Naive thymus-derived CD8-positive, alpha-beta T cell (primary cell): ENCODE data around the gene SBNO2. TPM values are rescaled to one million over a fixed set of nuclear protein-coding genes. Genes with fewer than 3 reads are reported as not detected.

Source experiments
- ATAC-seq, 2 donors: fragments of 150-1000 bp; cut with Tn5 transposase in 1 of 2; sonication (Bioruptor Pico), chemical (Tn5 transposase) in 1 of 2; 1 replicate in 1 of 2; 2 replicates in 1 of 2; pipeline ENCODE4 v1.10.0; 2021; ENCODE audit warnings: mild to moderate bottlenecking in 2 of 2, moderate library complexity in 2 of 2
- POLR2A ChIA-PET: fragments of 350-600 bp; sonication (Branson Sonifier 250); formaldehyde crosslinking; loops from one replicate; lab custom pipeline; 2021; ENCODE audit warnings: antibody characterized with exemption; lab: Charles Lee
- DNase-seq, 10 donors: peaks; one replicate each; pipeline versions ENCODE4 v3.0.0 to v3.0.0-alpha.2; 2020 to 2022
- H3K27ac Mint-ChIP-seq, 10 donors: one replicate each; pipeline ENCODE4 v1.8.0; 2020 to 2022; ENCODE audit warnings: mild to moderate bottlenecking in 10 of 10, mixed read lengths in 10 of 10, moderate library complexity in 4 of 10, inconsistent platforms in 1 of 10
- H3K27me3 Mint-ChIP-seq, 5 donors: one replicate each; pipeline ENCODE4 v1.8.0; 2021 to 2022; ENCODE audit warnings: mixed read lengths in 5 of 5
- H3K36me3 Mint-ChIP-seq, 3 donors: one replicate each; pipeline ENCODE4 v1.8.0; 2020 to 2022; ENCODE audit warnings: mixed read lengths in 3 of 3, mild to moderate bottlenecking in 2 of 3, inconsistent platforms in 1 of 3
- H3K4me1 Mint-ChIP-seq, 4 donors: one replicate each; pipeline ENCODE4 v1.8.0; 2021 to 2022; ENCODE audit warnings: mixed read lengths in 4 of 4
- H3K4me3 Mint-ChIP-seq, 10 donors: one replicate each; pipeline ENCODE4 v1.8.0; 2020 to 2022; ENCODE audit warnings: mild to moderate bottlenecking in 10 of 10, mixed read lengths in 10 of 10, moderate library complexity in 6 of 10, inconsistent platforms in 1 of 10
- H3K9me3 Mint-ChIP-seq, 9 donors: one replicate each; pipeline ENCODE4 v1.8.0; 2020 to 2022; ENCODE audit warnings: mixed read lengths in 9 of 9, mild to moderate bottlenecking in 3 of 9, inconsistent platforms in 1 of 9, moderate library complexity in 1 of 9
- polyA plus RNA-seq, 3 donors: library from polyadenylated mRNA; unstranded; fragments of 300-500 nt; fragmentation: Illumina TruSeq; gene quantifications; one replicate each; pipeline ENCODE4 v1.2.3, GENCODE V29; 2021
- total RNA-seq, 8 experiments: library from RNA in 2 of 8; stranded (reverse) in 2 of 8; gene quantifications; one replicate each; pipeline ENCODE4 v1.2.3 and lab custom pipeline; 2021 to 2026

SBNO2 gene
- total and polyA plus RNA-seq, 5 experiments from 2014 or later = 0.68 to 82.4 (median 2.3) TPM

DNA sequence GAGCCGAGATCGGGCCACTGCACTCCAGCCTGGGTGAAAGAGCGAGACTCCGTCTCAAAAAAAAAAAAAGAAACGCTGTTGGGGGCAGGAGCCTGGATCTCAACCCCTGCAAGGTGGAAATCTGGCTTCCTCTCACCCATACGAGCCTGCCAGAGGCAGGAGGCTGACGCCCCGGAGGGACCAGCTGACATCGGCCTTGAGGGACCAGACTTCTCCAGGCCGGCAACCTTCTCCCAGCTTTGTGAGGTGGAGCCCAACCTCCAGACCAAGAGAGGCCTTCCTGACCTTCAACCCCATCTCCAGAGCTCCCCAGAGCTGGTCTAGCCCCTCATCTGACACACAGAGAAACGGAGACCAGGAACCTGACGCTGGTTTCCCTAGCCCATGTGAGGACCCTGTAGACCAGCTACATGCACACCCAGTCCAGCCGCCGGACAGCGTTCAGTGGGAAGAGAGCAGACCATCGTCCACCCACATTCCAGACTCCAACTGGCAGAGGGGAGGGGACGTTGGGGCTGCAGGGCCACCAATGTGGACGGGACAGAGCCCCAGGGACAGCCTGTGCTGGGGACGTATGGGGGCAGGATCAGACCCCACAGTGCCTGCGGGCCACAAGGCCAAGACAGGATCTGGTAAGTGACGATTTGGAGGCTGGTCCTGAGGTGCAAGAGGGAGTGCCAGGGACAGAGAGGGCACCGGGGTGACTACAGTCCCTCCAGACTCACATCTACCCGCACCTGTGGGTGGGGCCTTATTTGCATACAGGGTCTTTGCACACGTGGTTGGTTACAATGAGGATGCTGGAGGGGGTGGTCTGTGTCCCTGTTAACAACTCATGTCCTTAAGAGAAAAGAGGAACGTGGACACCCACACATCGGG, 11.4 kb downstream of the SBNO2 start:
- peak overlapping the region in 1 of 10 donors; percentile 41 for H3K4me3 Mint-ChIP-seq
- no peaks in the 10 kb centered on the region for H3K27me3 Mint-ChIP-seq
- POLR2A ChIA-PET = interaction anchor here (0.5 kb wide), 1 partner anchor 181 kb away, joined by 7 read pairs; no protein-coding TSS in a partner anchor
- DNase-seq = no peak
- ATAC-seq = no peak
- peak overlapping the region in 1 of 10 donors; percentile 49 for H3K27ac Mint-ChIP-seq
- peaks cover 5 to 13% (median 8%) of the 10 kb centered on the region in 4 donors for H3K4me1 Mint-ChIP-seq
- peaks cover 0 to 6% (median 4%) of the 10 kb centered on the region in 3 donors for H3K36me3 Mint-ChIP-seq
- no peaks in the 10 kb centered on the region for H3K9me3 Mint-ChIP-seq

DNA sequence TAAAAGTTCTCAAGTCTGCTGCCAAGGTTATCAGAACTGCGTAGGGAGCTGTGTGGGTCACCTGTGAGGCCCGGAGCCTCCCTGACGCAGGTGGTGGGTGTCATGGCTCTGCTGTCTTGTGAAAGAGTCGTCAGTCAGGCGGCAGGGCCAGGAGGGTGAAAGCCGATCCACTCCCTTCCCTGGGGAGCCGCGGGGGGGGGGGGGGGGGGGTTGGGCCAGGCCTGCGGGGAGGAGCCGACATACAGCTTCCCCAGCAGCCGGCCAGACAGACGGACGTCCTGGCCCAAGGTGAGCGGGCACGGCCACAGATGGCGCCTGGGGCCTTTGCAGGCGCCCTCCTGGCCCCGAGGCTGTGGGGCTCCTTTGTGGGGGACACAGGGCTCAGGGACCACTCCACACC, 12.4 kb downstream of the SBNO2 start:
- no peak for ATAC-seq
- Mint-ChIP-seq H3K4me3 (no peak overlapping the region), H3K36me3 (peaks cover 0 to 5% (median 1%) of the 10 kb centered on the region in 3 donors), H3K27me3 (no peaks in the 10 kb centered on the region), H3K27ac (no peak overlapping the region), H3K4me1 (peaks cover 5 to 12% (median 8%) of the 10 kb centered on the region in 4 donors), H3K9me3 (no peaks in the 10 kb centered on the region)
- POLR2A ChIA-PET = no interaction called here
- no peak for DNase-seq

DNA sequence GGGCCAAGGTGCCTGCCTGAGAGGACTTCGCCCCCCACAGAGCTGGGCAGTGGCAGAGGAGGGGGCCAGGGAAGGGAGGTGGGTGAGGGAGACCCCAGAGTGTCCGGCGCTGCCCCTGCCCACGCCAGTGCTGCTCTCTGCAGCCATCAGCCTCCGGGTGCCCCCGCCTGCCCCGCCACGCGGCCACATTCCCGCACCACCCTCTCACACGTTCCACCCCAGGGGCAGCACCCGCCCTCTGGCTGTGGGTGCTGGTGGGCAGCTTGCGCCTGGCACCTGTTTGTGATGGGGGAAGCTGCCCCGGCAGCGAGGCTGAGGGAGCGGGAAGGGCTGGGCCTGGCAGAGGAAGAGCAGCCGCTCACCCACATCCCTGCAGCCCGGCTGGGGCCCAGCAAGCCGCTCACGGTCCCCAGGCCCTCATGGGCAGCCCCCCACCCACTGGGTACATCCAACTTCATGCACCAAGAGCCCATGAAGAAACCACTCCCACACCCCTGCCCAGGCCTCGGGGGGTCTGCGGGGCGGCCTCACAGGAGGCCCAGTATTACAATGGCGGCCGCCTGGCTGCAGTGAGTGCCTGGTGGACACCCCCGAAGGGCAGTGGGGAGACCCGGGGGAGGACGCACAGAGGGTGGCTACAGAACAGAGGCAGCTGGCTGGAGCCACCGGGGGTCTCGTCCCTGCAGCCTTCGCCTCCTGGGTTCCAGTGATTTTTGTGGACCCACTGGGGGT, 14.0 kb downstream of the SBNO2 start:
- H3K27me3 Mint-ChIP-seq = no peaks in the 10 kb centered on the region
- POLR2A ChIA-PET = no interaction called here

DNA sequence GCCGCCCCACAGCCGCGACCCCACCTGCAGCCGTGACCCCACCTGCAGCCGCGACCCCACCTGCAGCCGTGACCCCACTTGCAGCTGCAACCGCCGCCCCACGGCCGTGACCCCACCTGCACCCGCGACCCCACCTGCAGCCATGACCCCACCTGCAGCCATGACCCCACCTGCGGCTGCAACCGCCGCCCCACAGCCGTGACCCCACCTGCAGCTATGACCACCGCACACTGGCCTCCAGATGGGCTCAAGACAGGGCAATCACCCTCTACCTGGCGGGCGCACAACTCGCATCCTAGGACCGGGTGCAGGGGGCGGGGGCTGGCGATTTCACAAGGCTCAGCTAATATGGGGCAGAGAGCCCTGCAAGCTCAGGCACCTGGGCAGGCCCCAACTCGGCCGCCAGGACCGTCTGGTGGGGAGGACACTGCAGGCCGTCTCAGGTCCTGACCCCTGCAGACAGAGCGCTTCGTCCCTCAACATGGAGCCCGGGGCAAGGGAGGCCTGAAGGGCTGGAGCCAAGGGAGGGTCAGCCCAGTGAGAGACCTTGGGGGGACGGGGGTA, 15.1 kb downstream of the SBNO2 start:
- ATAC-seq (no peak), DNase-seq (no peak)
- no peaks in the 10 kb centered on the region for H3K9me3 Mint-ChIP-seq
- H3K27ac Mint-ChIP-seq = no peak overlapping the region
- H3K4me3 Mint-ChIP-seq = no peak overlapping the region
- peaks cover 5 to 14% (median 8%) of the 10 kb centered on the region in 4 donors for H3K4me1 Mint-ChIP-seq
- no peaks in the 10 kb centered on the region for H3K27me3 Mint-ChIP-seq
- peaks cover 0 to 5% (median 0%) of the 10 kb centered on the region in 3 donors for H3K36me3 Mint-ChIP-seq
- POLR2A ChIA-PET = no interaction called here

More for the DNA sequence above, 14.0 kb downstream of the SBNO2 start:
- H3K4me1 Mint-ChIP-seq = peaks cover 5 to 14% (median 8%) of the 10 kb centered on the region in 4 donors
- no peak overlapping the region for H3K27ac Mint-ChIP-seq
- no peaks in the 10 kb centered on the region for H3K9me3 Mint-ChIP-seq
- ATAC-seq (no peak), DNase-seq (no peak)
- H3K36me3 Mint-ChIP-seq = peaks cover 0 to 5% (median 0%) of the 10 kb centered on the region in 3 donors
- H3K4me3 Mint-ChIP-seq = no peak overlapping the region

DNA sequence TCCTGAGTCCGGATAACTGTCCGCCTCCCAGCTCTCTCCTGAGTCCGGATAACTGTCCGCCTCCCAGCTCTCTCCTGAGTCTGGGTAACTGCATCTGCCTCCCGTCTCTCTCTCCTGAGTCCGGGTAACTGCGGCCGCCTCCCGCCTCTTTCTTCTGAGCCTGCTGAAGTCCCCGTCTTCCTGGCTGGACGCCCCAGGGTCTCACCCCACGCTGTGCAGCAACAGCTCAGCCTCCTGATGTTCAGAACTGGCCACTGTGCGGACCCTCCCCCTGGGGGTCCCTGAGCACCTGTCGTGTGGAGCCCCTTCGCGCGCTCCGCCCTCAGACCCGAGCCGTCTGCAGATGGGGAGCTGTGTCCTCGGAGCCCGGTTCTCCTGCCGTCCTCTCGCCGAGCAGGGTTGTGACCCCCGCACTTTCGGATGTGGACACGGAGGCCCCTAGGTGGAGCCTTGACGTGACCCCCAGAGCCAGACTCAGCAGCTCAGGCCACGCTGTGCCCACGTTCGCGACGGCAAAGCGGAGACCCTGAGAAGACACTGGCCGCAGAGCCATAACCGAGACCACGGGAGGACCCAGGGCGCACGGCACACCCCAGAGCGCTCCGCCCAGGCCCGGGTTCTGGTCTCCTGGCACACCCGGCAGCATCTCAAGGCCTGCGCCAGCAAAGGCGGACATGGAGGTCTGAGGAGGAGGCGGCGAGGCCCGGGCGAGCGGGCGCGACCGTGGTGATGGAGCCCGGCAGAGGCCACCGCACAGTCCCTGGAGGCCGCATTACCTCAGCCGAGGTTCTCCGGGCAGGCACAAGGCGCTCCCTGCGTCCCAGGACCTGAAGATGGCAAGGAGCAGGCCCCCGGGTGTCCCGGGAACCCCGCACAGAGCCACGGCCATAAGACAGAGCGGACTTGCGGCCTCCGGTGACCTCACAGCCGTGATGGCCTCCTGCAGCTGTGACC, 15.9 kb downstream of the SBNO2 start:
- no peaks in the 10 kb centered on the region for H3K27me3 Mint-ChIP-seq
- H3K27ac Mint-ChIP-seq = peak overlapping the region in 1 of 10 donors; percentile 71
- POLR2A ChIA-PET = interaction anchor here (0.6 kb wide), 1 partner anchor 32 kb away, joined by 3 read pairs; no protein-coding TSS in a partner anchor
- ATAC-seq = no peak
- H3K4me1 Mint-ChIP-seq = peaks cover 5 to 14% (median 7%) of the 10 kb centered on the region in 4 donors
- DNase-seq = no peak
- no peak overlapping the region for H3K4me3 Mint-ChIP-seq
- H3K9me3 Mint-ChIP-seq = no peaks in the 10 kb centered on the region
- peaks cover 0 to 9% (median 0%) of the 10 kb centered on the region in 3 donors for H3K36me3 Mint-ChIP-seq

DNA sequence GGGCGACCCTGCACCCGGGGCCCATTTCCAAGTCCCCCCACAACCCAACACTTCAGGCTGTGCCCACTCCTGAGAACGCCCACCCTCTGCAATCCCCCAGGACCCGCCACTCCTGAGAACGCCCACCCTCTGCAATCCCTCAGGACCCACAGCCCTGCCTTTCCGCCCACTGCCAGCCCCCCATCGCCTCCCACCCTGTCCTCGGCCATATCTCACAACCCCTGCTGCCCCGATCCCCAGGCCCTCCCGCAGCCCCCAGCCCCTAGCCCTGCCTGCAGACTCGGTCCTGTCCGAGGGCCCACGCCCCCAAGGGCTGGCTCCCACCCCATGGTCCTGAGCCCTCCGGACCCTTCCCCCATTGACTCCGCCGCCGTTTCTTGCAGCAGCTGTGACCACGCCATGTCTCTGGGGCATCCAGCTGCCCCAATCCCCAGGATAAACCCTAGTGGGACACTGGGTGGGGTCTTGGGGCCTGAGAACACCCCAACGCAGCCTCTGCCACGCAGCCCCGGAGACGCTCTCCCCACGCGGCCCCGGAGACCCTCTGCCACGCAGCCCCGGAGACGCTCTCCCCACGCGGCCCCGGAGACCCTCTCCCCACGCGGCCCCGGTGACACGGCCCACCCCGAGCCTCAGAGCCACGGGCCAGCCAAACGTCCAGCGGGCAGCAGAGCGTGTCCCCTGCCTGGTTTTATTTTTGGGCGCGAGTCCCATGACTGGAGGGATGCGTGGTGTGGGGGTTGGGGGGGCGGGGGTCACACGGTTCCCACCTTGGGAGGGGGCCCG, 17.0 kb downstream of the SBNO2 start:
- peaks cover 0 to 11% (median 0%) of the 10 kb centered on the region in 3 donors for H3K36me3 Mint-ChIP-seq
- POLR2A ChIA-PET = interaction anchor here (0.6 kb wide), 1 partner anchor 31 kb away, joined by 3 read pairs; no protein-coding TSS in a partner anchor

DNA sequence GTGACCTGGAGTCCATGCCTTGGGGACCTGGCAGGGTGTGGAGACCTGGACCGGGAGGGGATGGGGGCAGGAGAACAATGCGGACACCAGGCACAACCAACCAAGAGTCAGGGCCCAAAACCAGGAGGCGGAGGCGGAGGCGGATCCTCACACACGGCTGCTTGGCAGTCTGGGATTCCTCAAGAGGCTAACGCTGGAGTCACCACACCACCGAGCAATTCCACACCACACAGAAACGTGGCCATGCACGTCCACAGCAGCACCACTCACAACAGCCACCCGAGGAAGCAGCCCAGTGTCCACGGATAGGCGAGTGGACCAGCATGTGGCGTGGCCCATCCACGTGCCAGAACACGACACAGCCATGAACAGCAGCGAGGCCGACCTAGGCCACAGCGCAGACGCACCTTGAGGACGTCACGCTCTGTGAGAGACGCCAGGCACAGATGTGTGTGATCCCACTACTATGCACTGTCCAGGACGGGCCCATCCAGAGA, 17.7 kb downstream of the SBNO2 start:
- POLR2A ChIA-PET = interaction anchor here (1.0 kb wide), 1 partner anchor 22 kb away, joined by 3 read pairs; no protein-coding TSS in a partner anchor

More for the DNA sequence above, 17.0 kb downstream of the SBNO2 start:
- peaks cover 0 to 8% (median 2%) of the 10 kb centered on the region in 4 donors for H3K4me1 Mint-ChIP-seq
- H3K27ac Mint-ChIP-seq = no peak overlapping the region
- no peak for ATAC-seq
- DNase-seq = no peak
- no peaks in the 10 kb centered on the region for H3K27me3 Mint-ChIP-seq
- no peaks in the 10 kb centered on the region for H3K9me3 Mint-ChIP-seq
- no peak overlapping the region for H3K4me3 Mint-ChIP-seq

DNA sequence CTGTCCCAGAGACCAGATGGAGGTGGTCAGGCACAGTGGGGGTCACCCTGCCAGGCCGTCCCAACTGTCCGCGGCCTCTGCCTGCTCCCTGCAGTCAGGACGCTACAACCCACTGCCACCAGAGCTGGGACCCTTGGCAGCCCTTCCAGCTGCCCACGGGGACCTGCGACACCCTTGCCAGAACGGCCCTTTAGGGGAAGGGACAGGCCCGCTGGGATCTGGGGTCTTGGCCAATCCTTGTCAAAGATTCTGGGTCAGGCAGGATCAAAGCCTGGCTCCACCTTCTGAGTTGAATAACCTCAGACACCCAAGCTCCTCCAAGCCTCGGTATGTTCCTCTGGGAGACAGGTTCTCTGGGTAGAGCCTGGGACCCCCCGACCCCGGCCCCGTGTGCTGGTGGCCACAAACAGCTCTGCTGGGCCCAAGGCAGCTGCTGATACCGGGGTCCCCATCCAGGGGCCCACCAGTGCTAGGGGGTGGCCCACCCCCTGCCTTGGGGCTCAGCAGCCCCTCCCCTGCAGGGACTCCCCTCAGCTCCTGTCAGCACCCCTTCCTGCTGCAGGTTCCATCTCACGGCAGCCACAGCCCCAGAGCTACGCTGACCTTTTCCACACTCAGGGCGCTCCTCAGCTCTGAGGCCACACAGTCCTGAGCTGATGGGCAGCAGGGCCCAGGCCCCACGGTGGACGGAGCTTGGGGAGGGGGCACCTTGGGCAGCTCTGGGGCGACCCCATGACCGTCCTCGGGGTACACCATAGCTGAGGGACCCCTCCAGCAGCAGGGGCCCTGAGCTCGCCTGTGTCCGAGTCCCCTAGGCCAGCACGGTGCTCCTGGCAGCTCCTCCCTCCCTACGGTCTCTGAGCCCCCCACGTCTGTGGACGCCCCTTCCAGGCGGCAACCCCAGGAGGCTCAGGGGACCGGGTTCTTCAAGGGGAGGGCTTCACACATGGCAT, 18.4 kb downstream of the SBNO2 start:
- Mint-ChIP-seq H3K4me1 (peaks cover 0 to 8% (median 1%) of the 10 kb centered on the region in 4 donors), H3K27me3 (no peaks in the 10 kb centered on the region), H3K9me3 (no peaks in the 10 kb centered on the region), H3K36me3 (peaks cover 0 to 13% (median 0%) of the 10 kb centered on the region in 3 donors), H3K4me3 (no peak overlapping the region), H3K27ac (no peak overlapping the region)
- ATAC-seq (no peak), DNase-seq (no peak)
- POLR2A ChIA-PET = interaction anchor here (1.0 kb wide), 1 partner anchor 23 kb away, joined by 3 read pairs; no protein-coding TSS in a partner anchor

More for the DNA sequence above, 17.7 kb downstream of the SBNO2 start:
- Mint-ChIP-seq H3K27ac (no peak overlapping the region), H3K4me3 (no peak overlapping the region), H3K36me3 (peaks cover 0 to 13% (median 0%) of the 10 kb centered on the region in 3 donors), H3K9me3 (no peaks in the 10 kb centered on the region), H3K27me3 (no peaks in the 10 kb centered on the region), H3K4me1 (peaks cover 0 to 8% (median 2%) of the 10 kb centered on the region in 4 donors)
- DNase-seq = no peak
- ATAC-seq = no peak

DNA sequence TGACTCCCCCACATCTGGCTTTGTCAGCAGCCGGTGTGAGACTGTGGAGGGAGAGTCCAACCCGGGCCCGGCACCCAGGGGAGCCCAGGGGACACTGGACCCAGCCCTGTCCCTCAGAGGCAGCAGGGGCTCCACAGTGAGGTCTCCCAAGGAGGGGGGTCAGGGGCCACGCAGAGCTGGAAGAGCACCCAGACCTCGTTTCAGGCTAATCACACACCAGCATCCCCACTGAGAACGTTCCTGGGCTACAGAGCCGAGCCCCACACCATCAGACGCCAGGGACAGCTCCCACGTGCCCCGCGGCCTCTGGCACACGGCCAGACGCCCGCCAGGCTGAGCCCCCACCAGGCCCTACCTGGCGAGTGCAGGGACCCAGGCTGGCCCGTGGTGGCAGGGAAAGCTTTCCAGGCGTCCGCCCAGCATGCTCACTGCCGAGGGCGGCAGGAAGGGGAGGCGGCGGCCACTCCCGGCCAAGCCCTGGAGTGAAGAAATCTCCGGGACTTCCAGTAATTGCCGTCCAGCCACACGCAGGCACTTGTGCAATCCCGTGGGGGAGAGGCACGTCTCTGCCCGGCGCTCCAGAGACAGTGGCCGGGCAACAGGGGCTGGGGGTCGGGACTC, 19.2 kb downstream of the SBNO2 start:
- no peaks in the 10 kb centered on the region for H3K27me3 Mint-ChIP-seq
- no peak overlapping the region for H3K4me3 Mint-ChIP-seq
- no peak overlapping the region for H3K27ac Mint-ChIP-seq
- ATAC-seq (no peak), DNase-seq (no peak)
- POLR2A ChIA-PET = no interaction called here
- H3K9me3 Mint-ChIP-seq = no peaks in the 10 kb centered on the region
- H3K4me1 Mint-ChIP-seq = peaks cover 0 to 8% (median 0%) of the 10 kb centered on the region in 4 donors
- peaks cover 0 to 13% (median 0%) of the 10 kb centered on the region in 3 donors for H3K36me3 Mint-ChIP-seq
